Activated naive CD4-positive, alpha-beta T cell (primary cell): ENCODE results near the gene SMIM10L2A.
A peak's percentile ranks its signal among the peaks of the same experiment; 100 is the strongest.
"Not testable (repeated sequence)": the region's sequence is repeated elsewhere in the genome, so short reads cannot be mapped to it uniquely, and the experiment has no call there.

Experiments
- DNase-seq, 4 experiments: peaks; one replicate each; lab custom pipeline; 2025; lab: John Stamatoyannopoulos, UW

The SMIM10L2A gene

GRCh38 chrX:135421932-135422809 is at the start of gene SMIM10L2A:
Gene SMIM10L2A, plus strand, starts transcription at chrX:135421944. Its CDS starts 188 bp downstream, at chrX:135422132.
- no peak for DNase-seq

GRCh38 chrX:135373357-135373756 is 48.4 kb upstream of the SMIM10L2A start:
- no peak for DNase-seq

DNA sequence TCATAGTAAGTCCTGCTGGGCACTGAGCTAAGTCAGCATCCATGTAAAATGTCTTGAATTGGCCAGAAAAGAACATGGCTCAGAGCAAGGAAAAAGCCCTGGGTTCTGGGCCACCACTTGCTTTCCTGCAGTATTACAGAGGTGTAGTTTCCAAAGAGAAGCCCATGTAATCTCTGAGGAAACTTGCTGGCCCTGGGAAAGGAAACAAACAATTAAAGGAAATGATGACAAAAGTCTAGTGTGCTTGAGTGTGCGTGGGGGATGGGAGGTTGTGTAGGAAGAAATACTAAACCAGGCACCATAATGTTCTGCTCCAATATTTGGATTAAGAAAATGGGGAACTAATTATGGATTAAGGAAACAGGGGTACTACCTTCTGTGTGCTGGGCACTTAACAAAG is 39.5 kb upstream of the SMIM10L2A start:
- DNase-seq, result no peak

GRCh38 chrX:135383249-135383648 is 38.5 kb upstream of the SMIM10L2A start:
- DNase-seq, result no peak

GRCh38 chrX:135384161-135384836 is 37.4 kb upstream of the SMIM10L2A start:
- DNase-seq, result no peak

DNA sequence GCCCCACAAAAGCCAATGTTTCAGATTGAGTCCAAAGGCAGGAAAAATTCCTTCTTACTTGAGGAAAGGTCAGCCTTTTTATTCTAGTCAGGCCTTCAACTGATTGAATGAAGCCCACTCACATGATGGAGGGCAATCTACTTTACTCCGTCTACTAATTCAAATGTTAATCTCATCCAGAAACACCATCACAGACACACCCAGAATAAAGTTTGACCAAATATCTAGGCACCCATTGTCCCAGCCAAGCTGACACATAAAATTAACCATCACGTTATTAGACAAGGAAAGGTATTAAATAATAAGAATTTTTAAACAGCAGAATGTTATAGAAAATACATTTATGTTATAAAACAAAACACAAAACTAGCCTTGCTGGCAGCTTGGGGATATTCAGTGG is 32.9 kb upstream of the SMIM10L2A start:
- DNase-seq, result no peak

DNA sequence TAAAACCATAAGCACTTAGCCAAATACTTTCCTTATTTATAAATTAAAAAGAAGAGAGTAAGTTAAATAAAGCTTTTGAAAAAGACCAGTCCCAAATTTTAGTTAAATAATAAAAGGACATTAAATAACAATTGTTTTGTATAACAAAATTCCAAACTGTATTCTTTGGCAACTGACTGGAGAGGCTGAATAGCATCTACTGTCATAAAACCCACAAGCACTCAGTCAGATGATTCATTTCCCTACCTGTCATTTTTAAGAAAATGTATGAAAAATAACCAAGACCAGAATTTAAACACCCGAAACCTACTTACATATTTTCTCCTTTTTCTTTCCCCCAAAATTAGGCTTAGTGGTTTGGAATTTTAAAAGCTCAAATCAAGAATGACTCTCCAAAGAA is 32.5 kb upstream of the SMIM10L2A start:
- DNase-seq, result no peak

GRCh38 chrX:135389717-135390116 is 32.0 kb upstream of the SMIM10L2A start:
- no peak for DNase-seq

DNA sequence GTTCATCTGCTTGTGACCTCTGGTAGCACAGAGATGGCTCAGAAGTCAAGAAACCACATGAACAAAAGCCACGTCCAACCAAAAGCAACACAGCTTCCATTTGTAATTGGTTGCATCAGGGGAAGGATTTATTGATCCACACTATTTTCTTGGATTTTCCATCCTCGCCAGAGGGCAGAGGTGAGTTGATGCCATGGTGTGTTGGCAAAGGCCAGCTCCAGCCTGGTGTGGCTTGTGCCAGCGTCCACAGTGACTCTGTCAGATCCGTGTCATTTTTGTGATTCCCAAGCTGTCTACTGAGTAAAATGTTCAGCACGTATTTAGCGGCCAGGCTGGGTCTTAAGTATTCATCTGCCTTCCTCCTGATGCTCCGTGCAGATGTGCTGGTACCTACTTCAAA is 30.0 kb upstream of the SMIM10L2A start:
- no peak for DNase-seq

GRCh38 chrX:135393051-135393450 is 28.7 kb upstream of the SMIM10L2A start:
- no peak for DNase-seq

- DNase-seq, result no peak
Observed at GRCh38 chrX:135395064-135395463, 26.7 kb upstream of the SMIM10L2A start.

DNA sequence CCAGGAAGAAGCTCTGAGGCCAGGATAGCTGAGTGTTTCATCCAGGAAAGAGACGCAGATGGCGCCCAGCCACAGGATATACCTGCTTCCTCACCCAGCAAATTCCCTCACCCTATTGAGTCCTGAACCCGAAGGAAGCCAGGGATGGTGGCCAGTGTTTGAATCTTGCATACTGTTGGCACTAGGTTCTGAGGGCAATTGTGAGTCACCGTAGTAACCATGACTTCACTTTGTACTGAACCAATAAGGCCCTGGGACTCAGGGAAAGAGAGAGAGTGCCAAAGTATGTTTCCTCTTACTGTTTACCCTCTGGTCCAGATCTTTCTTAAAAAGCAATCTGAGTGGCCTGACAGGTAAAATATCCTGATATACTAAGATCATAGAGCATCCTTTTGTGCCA is 25.6 kb upstream of the SMIM10L2A start:
- DNase-seq, result no peak

DNA sequence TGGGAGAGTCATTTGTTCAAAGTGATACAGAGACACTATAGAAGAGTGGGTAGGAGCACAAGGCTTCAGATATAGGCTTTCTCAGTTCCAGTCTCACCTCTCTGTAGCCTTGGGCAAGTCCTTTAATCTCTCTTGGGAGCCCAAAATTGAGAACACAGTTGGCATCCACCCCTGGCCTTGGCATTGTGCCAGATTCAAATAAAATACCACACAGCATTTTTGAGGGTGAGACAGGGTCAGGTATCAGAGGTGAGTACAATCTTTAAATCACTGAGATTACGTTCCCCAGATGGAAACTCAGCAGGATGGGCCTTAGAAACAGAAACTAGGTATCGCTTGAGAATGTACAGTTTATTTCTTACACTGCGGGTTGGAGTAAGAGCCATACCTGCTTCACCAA is 25.2 kb upstream of the SMIM10L2A start:
- DNase-seq, result no peak

- DNase-seq, result no peak
Observed at GRCh38 chrX:135397652-135398051, 24.1 kb upstream of the SMIM10L2A start.

- no peak for DNase-seq
Observed at GRCh38 chrX:135403374-135403773, 18.4 kb upstream of the SMIM10L2A start.

DNA sequence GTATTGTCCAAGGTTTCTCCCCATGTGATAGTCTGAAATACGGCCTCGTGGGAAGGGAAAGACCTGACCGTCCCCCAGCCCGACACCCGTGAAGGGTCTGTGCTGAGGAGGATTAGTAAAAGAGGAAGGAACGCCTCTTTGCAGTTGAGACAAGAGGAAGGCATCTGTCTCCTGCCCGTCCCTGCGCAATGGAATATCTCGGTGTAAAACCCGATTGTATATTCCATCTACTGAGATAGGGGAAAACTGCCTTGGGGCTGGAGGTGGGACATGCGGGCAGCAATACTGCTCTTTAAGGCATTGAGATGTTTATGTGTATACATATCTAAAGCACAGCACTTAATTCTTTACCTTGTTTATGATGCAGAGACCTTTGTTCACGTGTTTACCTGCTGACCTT is 15.3 kb upstream of the SMIM10L2A start:
- not testable (repeated sequence) for DNase-seq

DNA sequence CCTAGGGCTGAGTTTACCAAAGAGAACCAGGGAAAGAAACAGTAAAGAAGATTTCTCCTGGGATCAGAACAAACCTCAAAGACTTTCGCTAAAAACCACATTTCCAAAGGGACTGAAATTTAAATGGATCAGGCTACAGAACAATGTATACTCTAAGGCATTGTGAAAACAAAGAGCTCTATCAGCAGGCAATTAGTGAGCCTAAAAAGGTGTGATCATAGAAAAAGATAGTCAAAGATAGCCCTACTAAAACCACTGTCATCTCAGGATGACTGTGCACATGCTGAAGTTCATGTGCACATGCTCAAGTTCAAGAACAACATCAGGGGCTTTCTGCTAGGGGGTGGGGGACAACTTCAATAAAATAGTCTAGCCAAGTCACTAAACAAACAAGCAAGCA is 12.9 kb upstream of the SMIM10L2A start:
- DNase-seq, result no peak

GRCh38 chrX:135410861-135411627 is 10.7 kb upstream of the SMIM10L2A start:
- no peak for DNase-seq

GRCh38 chrX:135411893-135412292 is 9.9 kb upstream of the SMIM10L2A start:
- DNase-seq, result no peak

- no peak for DNase-seq
Observed at GRCh38 chrX:135416546-135416945, 5.2 kb upstream of the SMIM10L2A start.

DNA sequence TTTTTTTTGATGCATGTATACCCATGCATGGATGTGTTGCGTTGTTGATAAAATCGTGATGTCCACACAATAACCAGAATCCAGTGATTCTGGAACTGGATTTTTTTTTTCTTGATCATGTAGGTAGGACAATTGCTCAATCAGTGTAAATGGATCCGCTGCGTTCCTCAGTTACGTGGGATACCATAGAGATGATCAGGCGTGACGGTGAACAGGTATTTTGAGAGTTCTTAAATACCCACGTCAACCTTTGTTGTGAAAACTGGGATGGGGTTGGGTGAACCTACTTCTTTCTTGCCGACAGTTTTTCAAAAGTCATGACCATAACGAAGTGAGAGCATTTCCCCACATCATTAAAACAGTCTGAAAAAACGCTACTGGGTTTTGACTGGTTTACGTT is 913 bp upstream of the SMIM10L2A start:
- DNase-seq, result no peak

GRCh38 chrX:135421537-135421931 is 210 bp upstream of the SMIM10L2A start:
- peak; percentile 42 to 87 (median 64) for DNase-seq

- not testable (repeated sequence) for DNase-seq
Observed at GRCh38 chrX:135422810-135423168, 1.0 kb downstream of the SMIM10L2A start.
